ENCODE results near the gene CHCHD2. TPM values are rescaled to one million over a fixed set of nuclear protein-coding genes. Genes with fewer than 3 reads are reported as not detected.
"Not testable (repeated sequence)": the region's sequence is repeated elsewhere in the genome, so short reads cannot be mapped to it uniquely, and the experiment has no call there.

The CHCHD2 gene
- total and polyA plus RNA-seq, 2 of the 8 experiments (the other 6 are each of a cell fraction or from before 2014, with no cell fraction given) = 112 to 300 TPM

DNA sequence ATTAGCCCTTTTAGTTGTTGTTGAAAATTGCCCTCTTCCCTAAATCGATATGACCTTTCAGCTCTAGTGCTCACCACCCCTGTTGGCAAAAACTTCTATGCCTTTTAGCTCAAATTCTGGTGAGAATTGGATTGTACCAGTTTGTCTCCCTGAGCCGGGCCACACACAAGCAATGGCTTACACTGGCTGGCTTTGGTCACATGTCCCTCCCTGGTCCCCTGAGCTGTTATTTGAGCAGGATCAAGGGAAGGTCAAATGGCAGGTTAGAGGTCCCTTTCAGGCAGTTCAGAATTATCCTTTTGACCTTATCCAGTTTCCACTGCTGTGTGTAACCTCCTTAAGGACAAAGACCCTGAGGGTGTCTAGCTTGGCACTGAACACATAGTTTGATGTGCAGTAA, 24.8 kb upstream of the CHCHD2 start:
- H3K9ac ChIP-seq (replicated peaks in 1 of 4; ENCODE audit: extremely low read depth in 1 of 4, low read depth in 3 of 4, low read length in 3 of 4); H3K56ac ChIP-seq (replicated peaks; ENCODE audit: insufficient read length, low read depth, low read length); H3K27ac ChIP-seq (ENCODE audit: low read depth, low read length); H3K4me3 ChIP-seq (ENCODE audit: extremely low read depth in 1 of 4, insufficient read depth in 2 of 4, low read depth in 3 of 4, low read length in 4 of 4); H3K4me1 ChIP-seq (replicated peaks in 1 of 4; ENCODE audit: control insufficient read depth in 3 of 4, insufficient read depth in 4 of 4, low read length in 3 of 4); FAIRE-seq; H2BK120ac ChIP-seq (replicated peaks; ENCODE audit: low read depth, low read length); H3K23me2 ChIP-seq (ENCODE audit: low read depth, low read length); POLR2A ChIA-PET (ENCODE audit: partially characterized antibody); H2BK20ac ChIP-seq (ENCODE audit: low read length); CTCF ChIA-PET (ENCODE audit: partially characterized antibody); H4K91ac ChIP-seq (replicated peaks; ENCODE audit: insufficient read length, low read length); H3K4ac ChIP-seq (replicated peaks; ENCODE audit: insufficient read length, low read depth, low read length); H2AFZ ChIP-seq (ENCODE audit: low read length); H4K8ac ChIP-seq (ENCODE audit: extremely low read depth, insufficient read depth, low read length); H2BK15ac ChIP-seq (ENCODE audit: low read length); H2BK12ac ChIP-seq (ENCODE audit: low read depth, low read length); H4K20me1 ChIP-seq (replicated peaks in 1 of 2; ENCODE audit: control insufficient read depth in 1 of 2, insufficient read depth in 2 of 2, low read length in 2 of 2); DNase-seq (ENCODE audit: low read depth in 1 of 2, low spot score in 2 of 2); H3K4me2 ChIP-seq (ENCODE audit: insufficient read depth in 1 of 2, low read depth in 2 of 2, low read length in 2 of 2); H3K27me3 ChIP-seq (replicated peaks in 1 of 4; ENCODE audit: control insufficient read depth in 3 of 4, extremely low read depth in 1 of 4, insufficient read depth in 3 of 4, low read length in 3 of 4); H3K14ac ChIP-seq (ENCODE audit: insufficient read length); H3K79me1 ChIP-seq (ENCODE audit: low read depth, low read length); H3K36me3 ChIP-seq (ENCODE audit: control insufficient read depth in 2 of 4, insufficient read depth in 4 of 4, low read length in 3 of 4); H3K79me2 ChIP-seq (ENCODE audit: control insufficient read depth in 1 of 2, insufficient read depth in 2 of 2, low read length in 2 of 2); H2AK5ac ChIP-seq (ENCODE audit: low read depth, low read length); H3K23ac ChIP-seq (ENCODE audit: insufficient read length); H2BK5ac ChIP-seq (ENCODE audit: low read depth, low read length); H4K5ac ChIP-seq (ENCODE audit: insufficient read length, low read depth, low read length); H3K18ac ChIP-seq (ENCODE audit: extremely low read depth, low read length): not testable (repeated sequence)
- WGBS, 2 experiments (ENCODE audit: extremely low coverage in 1 of 2, insufficient coverage in 1 of 2, insufficient read length in 1 of 2, insufficient replicate concordance in 2 of 2, low coverage in 1 of 2, low lambda C conversion rate in 2 of 2, missing lambda C conversion rate in 1 of 2) = 78% methylated on average over 2 of the region's 2 CpGs; no CpG with 5 or more reads in 1 of the 2 experiments
- peaks cover 27 to 78% of the 10 kb centered on the region in 2 experiments for H3K9me3 ChIP-seq (ENCODE audit: insufficient read depth in 2 of 2, low read depth in 1 of 2, low read length in 1 of 2)

Data from H1 (cell line).